IMR-90 (cell line): Measurements from ENCODE around the gene SH2B3.

Experiments used
- BHLHE40 ChIP-seq: fragments of 150-350 bp; IDR thresholded peaks from 2 replicates; pipeline ENCODE4 v1.6.1; 2016; ENCODE audit warnings: mild to moderate bottlenecking, low read depth, low read length
- CEBPB ChIP-seq: IDR thresholded peaks from 2 replicates; pipeline ENCODE4 v1.6.1; 2012; ENCODE audit warnings: low read depth, low read length, improper control_type of control experiment
- FOS ChIP-seq: fragments of 150-350 bp; IDR thresholded peaks from 2 replicates; pipeline ENCODE4 v1.6.1; 2016; ENCODE audit warnings: low read depth, low read length
- MAFK ChIP-seq: IDR thresholded peaks from 2 replicates; pipeline ENCODE4 v1.6.1; 2012; ENCODE audit warnings: low read depth, low read length, improper control_type of control experiment
- MAZ ChIP-seq: IDR thresholded peaks from 2 replicates; pipeline ENCODE4 v1.6.1; 2012; ENCODE audit warnings: low read depth, mild to moderate bottlenecking, low read length, improper control_type of control experiment, moderate library complexity, borderline replicate concordance
- MXI1 ChIP-seq: IDR thresholded peaks from 2 replicates; pipeline ENCODE4 v1.6.1; 2012; ENCODE audit warnings: low read depth, mild to moderate bottlenecking, low read length, moderate library complexity, borderline replicate concordance
- NFE2L2 ChIP-seq: fragments of 150-350 bp; IDR thresholded peaks from 2 replicates; pipeline ENCODE4 v1.6.1; 2016; ENCODE audit warnings: low read depth, mild to moderate bottlenecking, low read length
- POLR2A ChIP-seq: IDR thresholded peaks from 2 replicates; pipeline ENCODE4 v1.6.1; 2012; ENCODE audit warnings: mild to moderate bottlenecking, low read depth, low read length
- RAD21 ChIP-seq: IDR thresholded peaks from 2 replicates; pipeline ENCODE4 v1.6.1; 2012; ENCODE audit warnings: low read length, improper control_type of control experiment
- RCOR1 ChIP-seq: IDR thresholded peaks from 2 replicates; pipeline ENCODE4 v1.6.1; 2012; ENCODE audit warnings: mild to moderate bottlenecking, low read length, improper control_type of control experiment; ENCODE audit not compliant: insufficient replicate concordance
- RFX5 ChIP-seq: IDR thresholded peaks from 2 replicates; pipeline ENCODE4 v1.8.0; 2012; ENCODE audit warnings: low read depth, mild to moderate bottlenecking, low read length, moderate library complexity
- SMC3 ChIP-seq: fragments of 150-350 bp; IDR thresholded peaks from 2 replicates; pipeline ENCODE4 v1.6.1; 2016; ENCODE audit warnings: low read depth, mild to moderate bottlenecking, antibody characterized with exemption, low read length, moderate library complexity
- TF ChIP-seq, protein P1 (sequence below): conservative IDR thresholded peaks from 2 replicates; pipeline ENCODE4 v1.5.1; 2012; ENCODE audit warnings: mild to moderate bottlenecking, low read depth, low read length, improper control_type of control experiment
- TF ChIP-seq, protein P2 (sequence below): fragments of 150-350 bp; IDR thresholded peaks from 2 replicates; pipeline ENCODE4 v1.6.1; 2017; ENCODE audit warnings: mild to moderate bottlenecking, antibody characterized with exemption, low read length, low read depth

DNA sequence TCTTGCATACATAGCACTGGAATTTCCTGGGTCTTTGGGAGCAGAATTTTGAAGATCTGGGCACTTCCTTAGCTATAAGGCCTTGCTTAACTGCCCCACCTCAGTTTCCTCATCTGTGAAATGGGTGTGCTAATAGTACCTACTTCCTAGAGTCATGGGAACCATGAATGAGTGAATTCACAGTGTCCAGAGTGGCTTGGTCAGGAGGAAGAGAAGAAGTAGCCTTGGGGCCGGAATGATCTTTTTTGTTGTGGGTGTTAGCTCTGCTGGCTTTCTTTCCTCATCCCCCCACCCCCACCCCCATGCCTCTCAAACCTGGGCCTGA is 2.4 kb downstream of the SH2B3 start:
- TF ChIP-seq, protein P1, sequence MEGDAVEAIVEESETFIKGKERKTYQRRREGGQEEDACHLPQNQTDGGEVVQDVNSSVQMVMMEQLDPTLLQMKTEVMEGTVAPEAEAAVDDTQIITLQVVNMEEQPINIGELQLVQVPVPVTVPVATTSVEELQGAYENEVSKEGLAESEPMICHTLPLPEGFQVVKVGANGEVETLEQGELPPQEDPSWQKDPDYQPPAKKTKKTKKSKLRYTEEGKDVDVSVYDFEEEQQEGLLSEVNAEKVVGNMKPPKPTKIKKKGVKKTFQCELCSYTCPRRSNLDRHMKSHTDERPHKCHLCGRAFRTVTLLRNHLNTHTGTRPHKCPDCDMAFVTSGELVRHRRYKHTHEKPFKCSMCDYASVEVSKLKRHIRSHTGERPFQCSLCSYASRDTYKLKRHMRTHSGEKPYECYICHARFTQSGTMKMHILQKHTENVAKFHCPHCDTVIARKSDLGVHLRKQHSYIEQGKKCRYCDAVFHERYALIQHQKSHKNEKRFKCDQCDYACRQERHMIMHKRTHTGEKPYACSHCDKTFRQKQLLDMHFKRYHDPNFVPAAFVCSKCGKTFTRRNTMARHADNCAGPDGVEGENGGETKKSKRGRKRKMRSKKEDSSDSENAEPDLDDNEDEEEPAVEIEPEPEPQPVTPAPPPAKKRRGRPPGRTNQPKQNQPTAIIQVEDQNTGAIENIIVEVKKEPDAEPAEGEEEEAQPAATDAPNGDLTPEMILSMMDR: no peak
- TF ChIP-seq POLR2A (no peak), SMC3 (no peak), CEBPB (no peak), RFX5 (no peak), BHLHE40 (no peak), MXI1 (no peak), RCOR1 (peak; percentile 75), FOS (no peak), MAFK (no peak), RAD21 (no peak), MAZ (no peak), NFE2L2 (no peak)
- TF ChIP-seq, protein P2, sequence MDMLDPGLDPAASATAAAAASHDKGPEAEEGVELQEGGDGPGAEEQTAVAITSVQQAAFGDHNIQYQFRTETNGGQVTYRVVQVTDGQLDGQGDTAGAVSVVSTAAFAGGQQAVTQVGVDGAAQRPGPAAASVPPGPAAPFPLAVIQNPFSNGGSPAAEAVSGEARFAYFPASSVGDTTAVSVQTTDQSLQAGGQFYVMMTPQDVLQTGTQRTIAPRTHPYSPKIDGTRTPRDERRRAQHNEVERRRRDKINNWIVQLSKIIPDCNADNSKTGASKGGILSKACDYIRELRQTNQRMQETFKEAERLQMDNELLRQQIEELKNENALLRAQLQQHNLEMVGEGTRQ: no peak
